Gastrocnemius medialis (tissue), 4 donors: ENCODE data around the gene PRRG1. TPM values are rescaled to one million over a fixed set of nuclear protein-coding genes. Genes with fewer than 3 reads are reported as not detected.

ENCODE experiments used
- ATAC-seq, 2 donors: fragments of 150-250 bp; one replicate each; pipeline ENCODE4 v1.9.1; 2016
- DNase-seq, 2 donors: peaks; one replicate each; pipeline ENCODE4 v3.0.0-alpha.2; 2019
- H3K27ac ChIP-seq, 4 donors: fragments of 200-600 bp; sonication (generic); 1 replicate in 1 of 4; 2 replicates in 3 of 4; pipeline ENCODE4 v1.5.1; 2016 to 2018; ENCODE audit warnings: mild to moderate bottlenecking in 2 of 4, moderate library complexity in 1 of 4
- H3K27me3 ChIP-seq, 3 donors: fragments of 200-600 bp; sonication (generic) in 2 of 3; 1 replicate in 1 of 3; 2 replicates in 2 of 3; pipeline versions ENCODE4 v1.5.1 to v1.6.0; 2016 to 2019; ENCODE audit warnings: mild to moderate bottlenecking in 1 of 3, moderate library complexity in 1 of 3
- H3K36me3 ChIP-seq, 2 donors: fragments of 200-600 bp; sonication (generic) in 1 of 2; one replicate each; pipeline ENCODE4 v1.5.1; 2017 to 2018
- H3K4me1 ChIP-seq, 2 donors: fragments of 200-600 bp; sonication (generic) in 1 of 2; one replicate each; pipeline ENCODE4 v1.5.1; 2016 to 2017; ENCODE audit warnings: mild to moderate bottlenecking in 2 of 2
- H3K4me3 ChIP-seq, 4 donors: fragments of 200-600 bp; sonication (generic) in 3 of 4; 1 replicate in 1 of 4; 2 replicates in 3 of 4; pipeline ENCODE4 v1.5.1; 2016 to 2019; ENCODE audit warnings: mild to moderate bottlenecking in 2 of 4
- H3K9me3 ChIP-seq, 3 donors: fragments of 200-600 bp; sonication (generic) in 2 of 3; 1 replicate in 1 of 3; 2 replicates in 2 of 3; pipeline ENCODE4 v1.5.1; 2016 to 2019
- CTCF ChIP-seq, 5 experiments: fragments of 450-650 bp in 3 of 5; fragments of 200-600 bp in 2 of 5; sonication (generic) in 2 of 5; IDR thresholded peaks in 4 of 5; conservative IDR thresholded peaks in 1 of 5; 1 replicate in 4 of 5; 2 replicates in 1 of 5; pipeline ENCODE4 v1.5.1; 2016 to 2019; ENCODE audit warnings: antibody characterized with exemption in 5 of 5, mild to moderate bottlenecking in 3 of 5, moderate library complexity in 3 of 5
- POLR2A ChIP-seq, 2 donors: fragments of 450-650 bp; IDR thresholded peaks; one replicate each; pipeline ENCODE4 v1.6.1; 2017; ENCODE audit warnings: antibody characterized with exemption in 2 of 2, mild to moderate bottlenecking in 2 of 2, moderate library complexity in 2 of 2
- in situ Hi-C, 4 donors: fragments of 200-750 bp; cut with MboI; loops; one replicate each; pipeline versions ENCODE4 v1.15.0 to v1.8.0; 2017; ENCODE audit warnings: low sequenced_read_pairs in 4 of 4
- intact Hi-C: fragments of 100-400 bp; cut with DNase I; formaldehyde crosslinking; loops from one replicate; pipeline ENCODE4 v1.15.1; 2023; ENCODE audit warnings: low total_unique reads
- total RNA-seq, 4 donors: library from RNA; depleted of rRNA; stranded (reverse); fragments of >200 nt; gene quantifications; one replicate each; pipeline versions ENCODE4 v1.1.0 to v1.2.3, GENCODE V29; 2016

Gene PRRG1
- total RNA-seq, 4 donors from 2014 or later: 8.2 to 20.0 (median 10.1) TPM

DNA sequence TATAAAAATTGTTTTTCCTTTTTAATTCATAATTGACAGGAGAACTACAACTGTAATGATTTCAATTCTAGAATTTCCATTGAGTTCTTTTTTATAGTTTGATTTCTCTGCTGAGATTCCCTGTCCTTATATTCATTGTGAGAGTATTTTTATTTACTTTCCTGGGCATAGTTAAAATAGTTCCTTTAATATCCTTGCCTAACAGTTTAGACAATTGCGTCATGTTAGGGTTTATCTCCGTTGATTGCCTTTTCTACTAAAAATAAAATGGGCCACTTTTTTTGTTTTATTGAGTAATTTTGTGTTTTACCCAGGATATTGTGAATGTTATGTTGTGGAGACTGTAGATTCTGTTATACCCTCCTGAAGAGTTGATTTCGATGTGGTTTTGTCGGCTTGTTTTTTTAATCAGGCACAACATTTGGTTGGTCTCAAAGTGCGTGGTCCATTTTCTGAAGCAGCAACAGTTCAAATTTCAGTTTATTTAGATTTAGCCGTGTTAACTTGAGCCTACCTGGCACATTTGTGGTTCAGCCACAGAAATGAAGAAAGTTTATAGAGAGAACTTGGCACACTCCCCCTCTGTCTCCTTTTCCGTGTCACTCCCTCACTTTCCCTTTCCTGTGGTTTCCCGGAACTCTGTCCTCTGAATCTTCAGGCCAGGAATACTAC is 16.0 kb upstream of the PRRG1 start:
- Histone ChIP-seq H3K27me3 (no peaks in the 10 kb centered on the region), H3K4me3 (peak overlapping the region in 3 of 4 donors; percentile 13 to 45 (median 29)), H3K9me3 (no peaks in the 10 kb centered on the region), H3K36me3 (no peaks in the 10 kb centered on the region), H3K27ac (peak overlapping the region; percentile 44 to 79 (median 74)), H3K4me1 (peaks cover 0 to 12% of the 10 kb centered on the region in 2 donors)
- ATAC-seq: peak in 1 of 2 donors; percentile 60
- in situ Hi-C loops: no loop called here
- intact Hi-C loops: no loop called here
- TF ChIP-seq POLR2A (IDR thresholded peaks at IDR 0.05) (no peak), CTCF (IDR thresholded peaks at IDR 0.05 in 4 of 5, conservative IDR thresholded peaks at IDR 0.05 in 1 of 5) (no peak)
- DNase-seq: no peak

DNA sequence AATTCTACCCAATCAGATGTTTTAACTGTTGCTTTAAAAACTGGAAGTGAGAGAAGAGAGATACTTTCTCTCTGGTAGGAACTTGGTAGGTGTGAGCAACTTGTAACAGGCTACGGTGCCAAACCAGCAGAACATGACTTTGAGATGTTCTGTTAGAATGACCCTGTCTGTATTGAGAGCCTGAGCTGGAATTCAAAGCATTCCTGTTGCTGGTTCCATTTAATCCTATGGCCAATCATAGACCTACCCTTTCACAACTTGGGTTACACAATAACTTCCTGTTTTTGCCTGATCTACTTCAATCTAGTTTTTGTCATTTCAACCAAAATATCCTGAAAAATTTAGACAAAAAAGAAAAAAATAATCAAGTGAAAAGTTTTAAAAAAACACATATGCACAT is 1.7 kb upstream of the PRRG1 start:
- no peak for DNase-seq
- intact Hi-C loops: no loop called here
- in situ Hi-C loops: no loop called here
- H3K36me3 ChIP-seq: no peaks in the 10 kb centered on the region
- H3K4me1 ChIP-seq: peaks cover 16 to 22% of the 10 kb centered on the region in 2 donors
- H3K9me3 ChIP-seq: no peaks in the 10 kb centered on the region
- no peaks in the 10 kb centered on the region for H3K27me3 ChIP-seq
- TF ChIP-seq CTCF (IDR thresholded peaks at IDR 0.05 in 4 of 5, conservative IDR thresholded peaks at IDR 0.05 in 1 of 5): no peak
- no peak for TF ChIP-seq POLR2A (IDR thresholded peaks at IDR 0.05)
- peak overlapping the region in 1 of 4 donors; percentile 86 for H3K27ac ChIP-seq
- ATAC-seq: no peak
- H3K4me3 ChIP-seq: no peak overlapping the region

- no peak for DNase-seq
- TF ChIP-seq POLR2A (IDR thresholded peaks at IDR 0.05) (no peak), CTCF (IDR thresholded peaks at IDR 0.05 in 4 of 5, conservative IDR thresholded peaks at IDR 0.05 in 1 of 5) (no peak)
- H3K4me1 ChIP-seq: peaks cover 16 to 26% of the 10 kb centered on the region in 2 donors
Observed at GRCh38 chrX:37348231-37348970, 763 bp upstream of the PRRG1 start.

DNA sequence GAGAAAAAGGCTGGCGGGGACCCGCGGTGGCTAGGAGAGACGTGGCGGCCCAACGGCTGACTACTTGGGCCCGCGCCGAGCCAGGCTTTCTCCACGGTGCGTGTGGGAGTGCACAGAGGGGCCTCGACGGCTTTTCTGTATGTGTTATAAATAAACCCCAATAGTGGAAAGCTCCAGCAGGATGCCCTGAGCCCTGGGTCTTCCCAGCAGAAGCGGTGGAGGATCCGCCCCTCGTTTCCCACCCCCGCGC is 268 bp upstream of the PRRG1 start:
- in situ Hi-C loops (no loop called here), intact Hi-C loops (no loop called here)
- Histone ChIP-seq H3K36me3 (no peaks in the 10 kb centered on the region), H3K27ac (peak overlapping the region; percentile 85 to 92 (median 88)), H3K9me3 (no peaks in the 10 kb centered on the region), H3K27me3 (no peaks in the 10 kb centered on the region), H3K4me3 (peak overlapping the region; percentile 55 to 78 (median 70)), H3K4me1 (peaks cover 16 to 26% of the 10 kb centered on the region in 2 donors)
- TF ChIP-seq POLR2A (IDR thresholded peaks at IDR 0.05) (no peak), CTCF (IDR thresholded peaks at IDR 0.05 in 4 of 5, conservative IDR thresholded peaks at IDR 0.05 in 1 of 5) (no peak)
- DNase-seq (no peak), ATAC-seq (peak; percentile 19 to 35)

More at GRCh38 chrX:37348231-37348970, 763 bp upstream of the PRRG1 start:
- ATAC-seq: peak; percentile 31 to 42
- Histone ChIP-seq H3K4me3 (peak overlapping the region; percentile 55 to 78 (median 70)), H3K9me3 (no peaks in the 10 kb centered on the region), H3K27ac (peak overlapping the region; percentile 85 to 92 (median 88)), H3K36me3 (no peaks in the 10 kb centered on the region), H3K27me3 (no peaks in the 10 kb centered on the region)
- intact Hi-C loops: no loop called here
- in situ Hi-C loops: no loop called here
